Mammary epithelial cell (primary cell): ENCODE results near the gene UPF2.

Experiments used
- EZH2 ChIP-seq: IDR thresholded peaks from 2 replicates; pipeline ENCODE4 v1.6.1; 2012; ENCODE audit warnings: low read length, inconsistent platforms, borderline replicate concordance
- TF ChIP-seq, protein P1 (sequence below), 2 donors: IDR thresholded peaks in 1 of 2; conservative IDR thresholded peaks in 1 of 2; 2 replicates each; pipeline ENCODE4 v1.5.1; 2011 to 2012; ENCODE audit warnings: inconsistent platforms in 2 of 2, low read length in 2 of 2, mild to moderate bottlenecking in 2 of 2, control low read depth in 1 of 2, low read depth in 1 of 2; ENCODE audit not compliant: insufficient read depth in 1 of 2; ENCODE audit errors: extremely low read depth in 1 of 2

DNA sequence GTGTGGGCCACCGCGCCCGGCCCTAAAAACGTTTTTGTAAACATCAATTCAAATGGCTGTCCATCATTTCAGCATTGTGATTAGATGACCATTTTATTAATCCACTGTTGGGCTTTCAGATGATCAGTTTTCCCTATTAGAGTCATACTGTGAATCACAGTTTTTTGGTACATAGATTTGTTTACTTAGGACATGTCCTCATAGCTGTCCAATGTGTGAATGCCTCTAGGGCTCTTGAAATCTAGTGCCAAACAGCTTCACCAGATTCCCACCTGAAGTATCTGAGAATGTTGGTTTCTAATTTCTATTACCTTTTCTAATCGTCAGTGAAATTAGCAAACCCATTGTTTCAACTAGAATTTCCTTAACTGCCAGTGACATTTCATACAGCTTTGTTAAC is 66.8 kb downstream of the UPF2 start:
- TF ChIP-seq, protein P1, sequence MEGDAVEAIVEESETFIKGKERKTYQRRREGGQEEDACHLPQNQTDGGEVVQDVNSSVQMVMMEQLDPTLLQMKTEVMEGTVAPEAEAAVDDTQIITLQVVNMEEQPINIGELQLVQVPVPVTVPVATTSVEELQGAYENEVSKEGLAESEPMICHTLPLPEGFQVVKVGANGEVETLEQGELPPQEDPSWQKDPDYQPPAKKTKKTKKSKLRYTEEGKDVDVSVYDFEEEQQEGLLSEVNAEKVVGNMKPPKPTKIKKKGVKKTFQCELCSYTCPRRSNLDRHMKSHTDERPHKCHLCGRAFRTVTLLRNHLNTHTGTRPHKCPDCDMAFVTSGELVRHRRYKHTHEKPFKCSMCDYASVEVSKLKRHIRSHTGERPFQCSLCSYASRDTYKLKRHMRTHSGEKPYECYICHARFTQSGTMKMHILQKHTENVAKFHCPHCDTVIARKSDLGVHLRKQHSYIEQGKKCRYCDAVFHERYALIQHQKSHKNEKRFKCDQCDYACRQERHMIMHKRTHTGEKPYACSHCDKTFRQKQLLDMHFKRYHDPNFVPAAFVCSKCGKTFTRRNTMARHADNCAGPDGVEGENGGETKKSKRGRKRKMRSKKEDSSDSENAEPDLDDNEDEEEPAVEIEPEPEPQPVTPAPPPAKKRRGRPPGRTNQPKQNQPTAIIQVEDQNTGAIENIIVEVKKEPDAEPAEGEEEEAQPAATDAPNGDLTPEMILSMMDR (conservative IDR thresholded peaks at IDR 0.05 in 1 of 2, IDR thresholded peaks at IDR 0.05 in 1 of 2; ENCODE audit: extremely low read depth in 1 of 2, insufficient read depth in 1 of 2, low read depth in 1 of 2, low read length in 2 of 2): no peak
- TF ChIP-seq EZH2: no peak
